IPS-20b (cell line): ENCODE results near the gene IBA57.

Experiments used
- H3K27ac ChIP-seq: one replicate; pipeline ENCODE4 v1.5.1; 2013; ENCODE audit warnings: low read length
- H3K27me3 ChIP-seq: 2 replicates; pipeline ENCODE4 v1.6.1; 2013; ENCODE audit warnings: mild to moderate bottlenecking, low read length, inconsistent platforms; ENCODE audit not compliant: insufficient read depth
- H3K36me3 ChIP-seq: 2 replicates; pipeline ENCODE4 v1.6.1; 2013; ENCODE audit warnings: low read depth, mild to moderate bottlenecking, inconsistent platforms, low read length, moderate library complexity; ENCODE audit not compliant: insufficient read depth
- H3K4me1 ChIP-seq: 2 replicates; pipeline ENCODE4 v1.6.1; 2013; ENCODE audit warnings: mild to moderate bottlenecking, control low read depth, inconsistent platforms, low read length, moderate library complexity; ENCODE audit not compliant: insufficient read depth
- H3K4me3 ChIP-seq: 2 replicates; pipeline ENCODE4 v1.5.1; 2013; ENCODE audit warnings: mild to moderate bottlenecking, low read length, inconsistent platforms
- H3K9ac ChIP-seq: 2 replicates; pipeline ENCODE4 v1.6.1; 2013; ENCODE audit warnings: low read depth, mild to moderate bottlenecking, inconsistent platforms, low read length, moderate library complexity
- H3K9me3 ChIP-seq: 2 replicates; pipeline ENCODE4 v1.6.1; 2013; ENCODE audit warnings: mild to moderate bottlenecking, low read depth, low read length, inconsistent platforms; ENCODE audit not compliant: insufficient read depth

Gene IBA57

GRCh38 chr1:228145463-228146416 lies 19.9 kb upstream of the IBA57 start:
- no peak overlapping the region for H3K4me3 ChIP-seq
- H3K4me1 ChIP-seq: no peaks in the 10 kb centered on the region; the same call in 1 of the 2 replicates
- no peaks in the 10 kb centered on the region for H3K27me3 ChIP-seq
- H3K27ac ChIP-seq: no peak overlapping the region
- no peaks in the 10 kb centered on the region for H3K36me3 ChIP-seq
- H3K9ac ChIP-seq: no peak overlapping the region
- no peaks in the 10 kb centered on the region for H3K9me3 ChIP-seq

- H3K4me3 ChIP-seq: no peak overlapping the region
- H3K27me3 ChIP-seq: no peaks in the 10 kb centered on the region
- H3K4me1 ChIP-seq: no peaks in the 10 kb centered on the region
- no peak overlapping the region for H3K27ac ChIP-seq
- H3K36me3 ChIP-seq: no peaks in the 10 kb centered on the region
- H3K9me3 ChIP-seq: no peaks in the 10 kb centered on the region
- H3K9ac ChIP-seq: no peak overlapping the region
Observed at GRCh38 chr1:228146417-228147150, 19.0 kb upstream of the IBA57 start.

GRCh38 chr1:228147151-228147693 lies 18.4 kb upstream of the IBA57 start:
- Histone ChIP-seq H3K9me3 (no peaks in the 10 kb centered on the region), H3K4me1 (no peaks in the 10 kb centered on the region), H3K9ac (no peak overlapping the region), H3K4me3 (no peak overlapping the region), H3K27me3 (no peaks in the 10 kb centered on the region), H3K27ac (no peak overlapping the region), H3K36me3 (no peaks in the 10 kb centered on the region)

DNA sequence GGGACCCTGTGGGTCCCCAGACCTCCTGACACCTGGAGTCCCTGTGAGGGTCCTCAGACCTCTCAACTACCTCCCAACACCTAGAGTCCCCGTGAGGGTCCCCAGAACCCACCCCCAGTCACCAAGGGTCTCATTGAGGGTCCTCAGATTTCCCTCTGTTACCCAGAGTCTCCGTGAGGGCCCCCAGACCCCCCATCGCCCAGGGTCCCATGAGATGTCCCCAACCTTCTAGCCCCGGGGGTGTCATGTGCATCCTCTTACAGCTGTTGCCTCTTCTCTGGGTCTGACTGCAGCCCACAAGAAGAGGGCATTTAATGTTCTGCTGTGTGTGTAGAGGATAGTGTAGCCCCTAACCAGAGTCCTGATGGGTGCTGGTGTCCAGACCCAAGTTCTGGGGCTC lies 17.8 kb upstream of the IBA57 start:
- H3K27me3 ChIP-seq: no peaks in the 10 kb centered on the region
- no peak overlapping the region for H3K9ac ChIP-seq
- no peaks in the 10 kb centered on the region for H3K36me3 ChIP-seq
- H3K9me3 ChIP-seq: no peaks in the 10 kb centered on the region
- H3K4me3 ChIP-seq: no peak overlapping the region
- H3K27ac ChIP-seq: no peak overlapping the region
- no peaks in the 10 kb centered on the region for H3K4me1 ChIP-seq

GRCh38 chr1:228148196-228148861 lies 17.3 kb upstream of the IBA57 start:
- Histone ChIP-seq H3K9ac (no peak overlapping the region), H3K27me3 (no peaks in the 10 kb centered on the region), H3K27ac (no peak overlapping the region), H3K36me3 (no peaks in the 10 kb centered on the region), H3K4me3 (no peak overlapping the region), H3K9me3 (no peaks in the 10 kb centered on the region), H3K4me1 (no peaks in the 10 kb centered on the region)

DNA sequence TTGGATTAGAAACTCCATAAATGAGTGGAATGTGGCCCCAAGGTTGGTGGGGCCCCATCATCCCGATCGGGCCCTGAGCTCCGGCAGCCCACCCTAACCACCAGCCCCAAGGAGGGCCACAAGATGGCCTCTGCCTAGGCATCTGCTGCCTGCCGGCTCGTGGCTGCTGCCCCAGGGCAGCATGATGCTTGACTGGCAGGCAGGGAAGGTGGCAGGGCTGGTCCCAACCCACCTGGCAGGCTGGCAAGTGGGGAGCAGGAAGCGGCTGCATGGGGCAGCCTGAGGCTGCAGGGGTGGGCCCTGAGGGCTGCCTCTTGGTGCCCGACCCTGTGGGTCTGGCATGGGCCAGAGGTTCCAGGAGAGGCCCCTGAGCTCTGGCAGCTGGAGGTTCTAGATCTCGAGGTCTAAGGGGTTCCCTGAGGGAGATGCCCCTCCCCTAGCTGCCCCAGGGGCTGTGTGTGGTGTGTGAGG lies 16.6 kb upstream of the IBA57 start:
- H3K9me3 ChIP-seq: no peaks in the 10 kb centered on the region
- no peak overlapping the region for H3K4me3 ChIP-seq
- no peaks in the 10 kb centered on the region for H3K4me1 ChIP-seq
- H3K27ac ChIP-seq: no peak overlapping the region
- no peaks in the 10 kb centered on the region for H3K36me3 ChIP-seq
- H3K9ac ChIP-seq: no peak overlapping the region
- H3K27me3 ChIP-seq: no peaks in the 10 kb centered on the region

- Histone ChIP-seq H3K27me3 (no peaks in the 10 kb centered on the region), H3K9ac (no peak within 1 kb of the TSS), H3K27ac (no peak within 1 kb of the TSS), H3K4me1 (no peaks in the 10 kb centered on the region), H3K4me3 (no peak within 1 kb of the TSS), H3K36me3 (no peaks in the 10 kb centered on the region), H3K9me3 (no peaks in the 10 kb centered on the region)
Observed at GRCh38 chr1:228149406-228150119, 16.0 kb upstream of the IBA57 start, which contains the start of gene GJC2. Gene GJC2, plus strand, starts transcription at chr1:228149930. Its CDS starts 7,829 bp downstream, at chr1:228157759.

DNA sequence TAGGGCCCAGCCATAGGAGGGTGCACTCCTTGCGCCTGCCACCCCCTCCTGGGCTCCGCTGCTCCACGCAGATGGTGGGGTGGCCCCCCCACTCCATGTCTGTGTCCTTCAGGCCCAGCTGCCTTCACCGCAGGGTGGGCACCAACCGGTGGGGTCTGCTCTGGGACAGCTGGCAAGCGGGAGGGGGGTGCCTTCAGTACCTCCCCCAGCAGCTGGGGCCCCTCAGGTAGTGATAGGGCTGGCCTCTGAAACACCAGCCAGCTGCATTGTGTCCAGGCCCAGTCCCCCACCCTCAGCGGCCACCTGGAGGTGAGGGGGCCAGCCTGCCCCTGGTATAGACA lies 15.5 kb upstream of the IBA57 start:
- Histone ChIP-seq H3K9ac (no peak overlapping the region), H3K9me3 (no peaks in the 10 kb centered on the region), H3K4me3 (no peak overlapping the region), H3K4me1 (no peaks in the 10 kb centered on the region), H3K27me3 (no peaks in the 10 kb centered on the region), H3K27ac (no peak overlapping the region), H3K36me3 (no peaks in the 10 kb centered on the region)

- Histone ChIP-seq H3K9me3 (no peaks in the 10 kb centered on the region), H3K36me3 (no peaks in the 10 kb centered on the region), H3K27ac (no peak overlapping the region), H3K27me3 (no peaks in the 10 kb centered on the region), H3K4me3 (no peak overlapping the region), H3K4me1 (no peaks in the 10 kb centered on the region), H3K9ac (no peak overlapping the region)
Observed at GRCh38 chr1:228150461-228151179, 15.0 kb upstream of the IBA57 start.

GRCh38 chr1:228151180-228151925 lies 14.3 kb upstream of the IBA57 start:
- H3K9ac ChIP-seq: no peak overlapping the region

More at GRCh38 chr1:228151180-228151925, 14.3 kb upstream of the IBA57 start:
- H3K27me3 ChIP-seq: no peaks in the 10 kb centered on the region
- no peak overlapping the region for H3K4me3 ChIP-seq
- H3K4me1 ChIP-seq: no peaks in the 10 kb centered on the region
- H3K27ac ChIP-seq: no peak overlapping the region
- no peaks in the 10 kb centered on the region for H3K9me3 ChIP-seq
- H3K36me3 ChIP-seq: no peaks in the 10 kb centered on the region
